GM19025 (cell line): ENCODE data around the gene CNTNAP2.

ENCODE experiments used
- ATAC-seq: cut with Tn5 transposase; IDR thresholded peaks from one replicate; pipeline ENCODE4 v1.9.1; 2021; ENCODE audit warnings: mild to moderate bottlenecking, low read depth, moderate library complexity; ENCODE audit not compliant: unreplicated experiment

Gene CNTNAP2

DNA sequence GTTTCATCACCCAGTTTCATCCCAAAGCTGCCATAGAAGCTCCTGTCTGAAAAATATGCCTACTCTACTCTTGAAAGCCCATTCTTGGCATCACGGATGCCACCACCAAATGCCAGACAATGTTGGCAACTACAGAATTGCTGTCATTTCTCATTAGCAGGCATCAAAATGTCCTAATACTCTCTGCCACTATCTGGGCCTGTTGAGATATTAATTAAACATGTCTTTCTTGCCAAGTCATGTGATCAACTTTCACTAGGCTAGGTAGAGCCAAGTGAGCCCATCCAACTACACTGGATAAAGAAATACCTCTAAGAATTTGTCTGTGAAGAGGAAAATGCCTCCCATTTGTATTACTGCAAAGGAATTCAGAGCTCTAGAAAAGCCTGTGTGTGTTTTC, 1380.6 kb downstream of the CNTNAP2 start:
- no peak for ATAC-seq

- ATAC-seq: no peak
Observed at GRCh38 chr7:147498081-147498480, 1381.5 kb downstream of the CNTNAP2 start.

- ATAC-seq: no peak
Observed at GRCh38 chr7:147509035-147509501, 1392.5 kb downstream of the CNTNAP2 start.

GRCh38 chr7:147509541-147510200, 1393.1 kb downstream of the CNTNAP2 start:
- no peak for ATAC-seq

- ATAC-seq: no peak
Observed at GRCh38 chr7:147510201-147510542, 1393.6 kb downstream of the CNTNAP2 start.

DNA sequence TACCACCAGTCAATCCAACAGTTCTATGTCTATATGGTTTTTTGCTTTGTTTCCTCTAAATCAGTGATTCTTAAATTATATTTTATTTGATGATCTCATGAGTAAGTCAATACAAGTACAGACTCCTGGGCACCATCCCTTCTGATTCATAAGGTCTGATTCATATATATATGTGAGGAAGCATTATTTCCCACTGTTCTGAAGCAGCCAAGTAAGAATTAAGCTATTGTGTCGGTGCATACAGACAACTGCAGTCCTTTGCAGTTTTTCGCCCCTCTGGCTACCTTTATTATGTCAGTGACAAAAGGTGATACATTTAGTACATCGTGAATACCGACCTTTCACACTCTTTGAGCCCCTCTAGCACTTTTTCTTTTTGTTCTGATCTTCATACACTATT, 1394.3 kb downstream of the CNTNAP2 start:
- no peak for ATAC-seq

GRCh38 chr7:147513451-147513850, 1396.8 kb downstream of the CNTNAP2 start:
- no peak for ATAC-seq

- ATAC-seq: no peak
Observed at GRCh38 chr7:147516391-147516790, 1399.8 kb downstream of the CNTNAP2 start.

DNA sequence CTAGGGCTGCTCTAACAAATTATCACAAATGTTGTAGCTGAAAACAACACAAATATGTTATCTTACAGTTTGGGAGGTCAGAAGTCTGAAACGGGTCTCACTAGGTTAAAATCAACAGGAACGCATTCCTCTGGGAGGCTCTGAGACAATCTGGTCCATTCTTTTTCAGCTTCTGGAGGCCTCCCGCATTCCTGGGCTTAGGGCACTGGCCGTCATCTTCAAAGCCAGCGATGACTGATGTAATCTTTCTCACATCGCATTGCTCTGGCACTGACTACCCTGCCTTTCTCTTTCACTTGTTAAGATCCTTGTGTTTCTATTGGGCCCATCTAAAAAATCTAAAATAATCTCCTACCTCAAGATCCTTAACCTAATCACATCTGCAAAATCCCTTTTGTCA, 1402.5 kb downstream of the CNTNAP2 start:
- no peak for ATAC-seq

DNA sequence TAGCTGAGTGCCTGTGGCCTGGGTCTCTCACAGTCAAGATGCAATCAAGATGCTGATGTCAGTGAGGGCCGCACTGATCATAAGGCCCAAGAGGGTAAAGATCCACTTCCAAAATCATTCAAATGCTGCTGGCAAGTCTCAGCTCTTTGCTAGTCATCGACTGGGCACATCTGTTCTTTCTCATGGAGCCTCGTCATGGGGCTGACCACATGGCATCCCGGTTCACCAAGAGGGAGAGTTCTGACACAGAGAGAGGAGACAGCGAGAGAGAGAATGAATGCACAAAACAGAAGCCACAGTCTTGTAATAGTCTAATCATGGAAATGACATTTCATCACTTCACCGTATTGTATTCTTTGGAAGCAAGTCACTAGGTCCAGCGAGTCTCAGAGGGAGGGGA, 1406.5 kb downstream of the CNTNAP2 start:
- no peak for ATAC-seq

DNA sequence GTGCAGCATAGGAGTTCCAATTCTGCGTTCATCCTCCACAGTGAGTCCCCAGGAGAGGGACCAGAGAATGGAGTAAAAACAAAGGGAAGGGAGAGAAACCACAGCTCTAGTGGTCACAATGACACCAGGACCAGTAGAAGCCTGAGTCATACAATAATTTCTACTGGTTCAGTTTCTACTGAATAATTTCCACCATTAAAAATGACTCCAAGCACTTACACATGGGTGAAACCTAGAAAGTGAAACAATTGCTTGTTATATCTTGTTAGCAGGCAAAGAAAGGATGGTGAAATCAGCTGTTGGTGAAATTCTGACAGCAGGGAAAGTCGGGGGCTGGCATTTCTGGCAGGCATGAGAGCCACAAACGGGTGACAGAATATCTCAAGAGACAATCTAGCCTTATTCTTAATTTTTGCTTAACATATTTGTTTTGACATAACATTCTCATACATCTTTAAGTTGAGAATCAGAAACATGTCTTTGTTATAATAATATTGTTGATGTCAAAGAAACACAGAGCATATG, 1408.2 kb downstream of the CNTNAP2 start:
- ATAC-seq: no peak

DNA sequence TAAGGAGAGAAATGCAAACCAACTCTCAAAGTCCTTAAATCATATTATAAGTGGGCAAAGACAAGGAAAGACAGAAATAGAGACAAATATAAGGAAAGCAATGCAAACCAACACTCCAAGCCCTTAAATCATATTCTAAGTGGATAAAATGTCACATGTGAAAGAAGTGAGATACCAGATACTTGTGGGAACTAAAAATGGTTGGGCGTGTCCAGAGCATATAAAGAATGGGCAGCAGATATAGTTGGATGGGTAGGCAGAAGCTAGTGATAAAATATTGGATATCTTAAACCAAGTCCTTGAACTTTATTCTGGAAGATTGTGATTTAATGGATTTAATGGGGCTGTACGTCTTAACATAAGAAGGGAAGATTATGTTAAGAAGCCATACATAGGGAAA, 1408.7 kb downstream of the CNTNAP2 start:
- ATAC-seq: no peak

- ATAC-seq: no peak
Observed at GRCh38 chr7:147535701-147536111, 1419.1 kb downstream of the CNTNAP2 start.

GRCh38 chr7:147539685-147540084, 1423.1 kb downstream of the CNTNAP2 start:
- no peak for ATAC-seq

- no peak for ATAC-seq
Observed at GRCh38 chr7:147540743-147541142, 1424.1 kb downstream of the CNTNAP2 start.

- no peak for ATAC-seq
Observed at GRCh38 chr7:147541261-147541660, 1424.7 kb downstream of the CNTNAP2 start.

- ATAC-seq: no peak
Observed at GRCh38 chr7:147547252-147547897, 1430.8 kb downstream of the CNTNAP2 start.

- ATAC-seq: no peak
Observed at GRCh38 chr7:147556317-147556716, 1439.7 kb downstream of the CNTNAP2 start.

DNA sequence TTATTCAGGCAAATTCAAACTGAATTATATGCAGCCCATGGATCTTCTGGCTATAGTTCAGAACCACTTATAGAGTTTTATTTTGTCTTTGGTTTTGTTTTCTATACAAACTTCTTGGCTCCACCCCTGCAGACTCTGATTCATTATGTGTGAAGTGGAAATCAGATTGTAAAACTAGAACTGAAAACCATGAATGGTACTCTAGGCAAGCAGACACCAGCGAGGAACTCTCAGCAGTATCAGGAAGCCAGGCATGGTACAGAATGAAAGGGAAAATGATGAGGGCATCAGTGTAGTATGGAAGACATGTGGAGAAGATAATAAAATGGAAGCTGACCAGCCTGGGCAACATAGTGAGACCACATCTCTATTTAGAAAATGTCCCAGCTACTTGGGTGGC, 1447.1 kb downstream of the CNTNAP2 start:
- ATAC-seq: no peak

- ATAC-seq: no peak
Observed at GRCh38 chr7:147564786-147565476, 1448.3 kb downstream of the CNTNAP2 start.

GRCh38 chr7:147567043-147567442, 1450.4 kb downstream of the CNTNAP2 start:
- no peak for ATAC-seq
